Measurements from ENCODE around the gene SMCP. TPM values are rescaled to one million over a fixed set of nuclear protein-coding genes. Genes with fewer than 3 reads are reported as not detected.

The SMCP gene
- total RNA-seq, 1 donor from 2014 or later, result not detected

DNA sequence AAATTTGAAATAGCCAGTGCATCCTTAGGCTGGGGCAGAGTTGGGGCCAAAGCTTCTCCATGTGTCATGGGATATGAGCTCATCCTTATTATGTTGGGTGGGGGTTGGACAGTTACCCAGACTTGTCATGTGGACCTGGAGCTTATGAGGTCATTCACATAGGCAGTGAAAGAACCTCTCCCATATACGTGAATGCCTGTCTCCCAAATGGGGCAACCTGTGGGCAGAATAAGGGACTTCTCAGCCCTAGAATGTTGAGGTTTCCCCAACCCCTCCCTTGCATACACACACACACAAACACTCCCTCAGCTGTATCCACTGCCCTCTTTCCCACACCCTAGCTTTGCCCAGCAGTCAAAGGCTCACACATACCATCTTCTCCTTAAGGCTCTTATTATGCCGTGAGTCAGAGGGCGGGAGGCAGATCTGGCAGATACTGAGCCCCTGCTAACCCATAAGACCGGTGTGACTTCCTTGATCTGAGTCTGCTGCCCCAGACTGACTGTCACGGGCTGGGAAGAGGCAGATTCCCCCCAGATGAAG, 28.0 kb downstream of the SMCP start:
- no peaks in the 10 kb centered on the region for H3K36me3 ChIP-seq
- intact Hi-C loops (cut with DNase I), result no loop called here
- H3K9me3 ChIP-seq, result no peaks in the 10 kb centered on the region
- H3K4me1 ChIP-seq, result peaks cover 20% of the 10 kb centered on the region
- no peak for DNase-seq (ENCODE audit: extremely low spot score in 2 of 2)
- TF ChIP-seq POLR2A (IDR thresholded peaks at IDR 0.05) (no peak), POLR2AphosphoS5 (IDR thresholded peaks at IDR 0.05; ENCODE audit: insufficient read depth in 1 of 2, low read depth in 1 of 2) (no peak)
- TF ChIP-seq, protein P1, sequence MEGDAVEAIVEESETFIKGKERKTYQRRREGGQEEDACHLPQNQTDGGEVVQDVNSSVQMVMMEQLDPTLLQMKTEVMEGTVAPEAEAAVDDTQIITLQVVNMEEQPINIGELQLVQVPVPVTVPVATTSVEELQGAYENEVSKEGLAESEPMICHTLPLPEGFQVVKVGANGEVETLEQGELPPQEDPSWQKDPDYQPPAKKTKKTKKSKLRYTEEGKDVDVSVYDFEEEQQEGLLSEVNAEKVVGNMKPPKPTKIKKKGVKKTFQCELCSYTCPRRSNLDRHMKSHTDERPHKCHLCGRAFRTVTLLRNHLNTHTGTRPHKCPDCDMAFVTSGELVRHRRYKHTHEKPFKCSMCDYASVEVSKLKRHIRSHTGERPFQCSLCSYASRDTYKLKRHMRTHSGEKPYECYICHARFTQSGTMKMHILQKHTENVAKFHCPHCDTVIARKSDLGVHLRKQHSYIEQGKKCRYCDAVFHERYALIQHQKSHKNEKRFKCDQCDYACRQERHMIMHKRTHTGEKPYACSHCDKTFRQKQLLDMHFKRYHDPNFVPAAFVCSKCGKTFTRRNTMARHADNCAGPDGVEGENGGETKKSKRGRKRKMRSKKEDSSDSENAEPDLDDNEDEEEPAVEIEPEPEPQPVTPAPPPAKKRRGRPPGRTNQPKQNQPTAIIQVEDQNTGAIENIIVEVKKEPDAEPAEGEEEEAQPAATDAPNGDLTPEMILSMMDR (IDR thresholded peaks at IDR 0.05), result no peak
- no peaks in the 10 kb centered on the region for H3K27me3 ChIP-seq
- no peak overlapping the region for H3K4me3 ChIP-seq
- H3K27ac ChIP-seq, result peak overlapping the region; percentile 58

GRCh38 chr1:152907686-152908601, 29.8 kb downstream of the SMCP start, which contains the start of gene IVL:
TSS of gene IVL (plus strand) at chr1:152908546. CDS start at chr1:152909798, 1,252 bp downstream.
- Histone ChIP-seq H3K4me1 (peaks cover 20% of the 10 kb centered on the region), H3K27ac (no peak within 1 kb of the TSS), H3K36me3 (no peaks in the 10 kb centered on the region), H3K4me3 (peak within 1 kb of the TSS in 1 of 2 donors; percentile 14), H3K9me3 (no peaks in the 10 kb centered on the region), H3K27me3 (no peaks in the 10 kb centered on the region)
- intact Hi-C loops (cut with DNase I), result no loop called here
- TF ChIP-seq POLR2AphosphoS5 (IDR thresholded peaks at IDR 0.05; ENCODE audit: insufficient read depth in 1 of 2, low read depth in 1 of 2) (peak in 1 of 2 donors; percentile 26), POLR2A (IDR thresholded peaks at IDR 0.05) (no peak)
- TF ChIP-seq, protein P1 (IDR thresholded peaks at IDR 0.05), result no peak
- no peak for DNase-seq (ENCODE audit: extremely low spot score in 2 of 2)

DNA sequence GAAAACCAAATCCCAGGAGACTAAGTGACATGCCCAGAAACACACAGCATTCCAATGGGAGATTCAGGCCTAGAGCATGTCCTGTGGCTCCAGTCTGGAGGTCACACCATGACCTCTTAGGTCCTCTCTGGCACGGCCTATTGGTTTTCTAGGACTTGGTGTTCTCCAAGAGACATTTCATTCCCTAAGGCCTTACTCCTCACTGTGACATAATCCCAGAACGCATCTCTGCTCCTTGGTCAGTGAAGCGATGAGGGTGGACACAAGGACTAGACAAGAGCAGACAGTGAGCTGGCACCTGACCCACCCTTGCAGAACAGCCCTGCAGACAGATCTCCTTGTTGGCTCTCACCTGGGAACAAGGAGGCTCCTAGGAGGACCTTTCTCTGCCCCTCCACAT, 31.1 kb downstream of the SMCP start:
- Histone ChIP-seq H3K36me3 (no peaks in the 10 kb centered on the region), H3K9me3 (no peaks in the 10 kb centered on the region), H3K27me3 (no peaks in the 10 kb centered on the region), H3K27ac (no peak overlapping the region), H3K4me1 (peaks cover 20% of the 10 kb centered on the region), H3K4me3 (peak overlapping the region in 1 of 2 donors; percentile 14)
- intact Hi-C loops (cut with DNase I), result no loop called here
- DNase-seq (ENCODE audit: extremely low spot score in 2 of 2), result no peak
- TF ChIP-seq POLR2AphosphoS5 (IDR thresholded peaks at IDR 0.05; ENCODE audit: insufficient read depth in 1 of 2, low read depth in 1 of 2) (no peak), POLR2A (IDR thresholded peaks at IDR 0.05) (no peak)
- TF ChIP-seq, protein P1 (IDR thresholded peaks at IDR 0.05), result no peak

DNA sequence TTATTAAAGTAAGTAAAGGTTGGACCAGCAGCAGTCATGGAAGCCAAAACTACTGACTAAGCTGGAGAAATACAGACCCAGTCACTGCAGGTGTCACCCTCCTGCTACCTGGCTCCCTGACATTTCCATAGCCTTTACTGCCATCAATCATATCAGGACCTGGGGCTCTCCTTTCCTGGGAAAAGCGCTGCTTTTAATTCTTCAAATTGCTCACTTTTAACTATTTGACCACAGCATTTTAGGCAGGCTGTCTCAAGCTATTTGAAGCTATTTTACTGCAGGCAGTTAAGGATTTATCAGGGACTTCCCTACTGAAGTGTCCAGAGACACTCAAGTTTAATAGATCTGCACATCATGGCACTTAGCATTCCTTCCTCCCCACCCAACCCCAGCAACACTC, 34.3 kb downstream of the SMCP start:
- TF ChIP-seq POLR2AphosphoS5 (IDR thresholded peaks at IDR 0.05; ENCODE audit: insufficient read depth in 1 of 2, low read depth in 1 of 2), result no peak
- no peak for TF ChIP-seq POLR2A (IDR thresholded peaks at IDR 0.05)
- TF ChIP-seq, protein P1 (IDR thresholded peaks at IDR 0.05), result no peak
- Histone ChIP-seq H3K27ac (no peak overlapping the region), H3K4me3 (no peak overlapping the region), H3K4me1 (peaks cover 6% of the 10 kb centered on the region), H3K27me3 (no peaks in the 10 kb centered on the region), H3K36me3 (no peaks in the 10 kb centered on the region), H3K9me3 (no peaks in the 10 kb centered on the region)
- DNase-seq (ENCODE audit: extremely low spot score in 2 of 2), result no peak
- intact Hi-C loops (cut with DNase I), result no loop called here
